ENCODE results near the gene TRPM4.

TRPM4 gene

GRCh38 chr19:49128545-49129237 is 28.9 kb upstream of the TRPM4 start:
- no peak overlapping the region for H3K27ac ChIP-seq (ENCODE audit: low read length)
- peak overlapping the region; percentile 66; the same call in 1 of the 2 replicates for H3K4me3 ChIP-seq (ENCODE audit: low read length)
- TF ChIP-seq CTCF (IDR thresholded peaks at IDR 0.05; ENCODE audit: low read depth, low read length) (no peak), EZH2phosphoT487 (IDR thresholded peaks at IDR 0.05; ENCODE audit: low read depth) (no peak)
- H3K4me1 ChIP-seq (ENCODE audit: low read length), result no peaks in the 10 kb centered on the region
- H3K9ac ChIP-seq (ENCODE audit: low read length), result no peak overlapping the region
- H4K20me1 ChIP-seq (ENCODE audit: insufficient read depth, low read length), result 0 out of 2 replicates have a peak, but pooled peaks cover 5% of the 10 kb centered on the region
- no peak overlapping the region for H2AFZ ChIP-seq (ENCODE audit: low read depth, low read length)
- H3K9me3 ChIP-seq (ENCODE audit: insufficient read depth, low read length), result no peaks in the 10 kb centered on the region
- no peaks in the 10 kb centered on the region for H3K79me2 ChIP-seq (ENCODE audit: low read length)
- peak overlapping the region; percentile 59; the same call in 1 of the 2 replicates for H3K4me2 ChIP-seq (ENCODE audit: low read length)
- H3K27me3 ChIP-seq (ENCODE audit: low read depth, low read length), result no peaks in the 10 kb centered on the region
- peaks cover 19% of the 10 kb centered on the region for H3K36me3 ChIP-seq (replicated peaks; ENCODE audit: low read depth, low read length)

- H2AFZ ChIP-seq (ENCODE audit: low read depth, low read length), result no peak overlapping the region
- 0 out of 2 replicates have a peak, but pooled peaks cover 5% of the 10 kb centered on the region for H4K20me1 ChIP-seq (ENCODE audit: insufficient read depth, low read length)
- no peak overlapping the region for H3K27ac ChIP-seq (ENCODE audit: low read length)
- no peak overlapping the region for H3K9ac ChIP-seq (ENCODE audit: low read length)
- H3K27me3 ChIP-seq (ENCODE audit: low read depth, low read length), result no peaks in the 10 kb centered on the region
- H3K9me3 ChIP-seq (ENCODE audit: insufficient read depth, low read length), result no peaks in the 10 kb centered on the region
- no peaks in the 10 kb centered on the region for H3K79me2 ChIP-seq (ENCODE audit: low read length)
- no peak overlapping the region for H3K4me2 ChIP-seq (ENCODE audit: low read length)
- peaks cover 24% of the 10 kb centered on the region for H3K36me3 ChIP-seq (replicated peaks; ENCODE audit: low read depth, low read length)
- H3K4me3 ChIP-seq (ENCODE audit: low read length), result no peak overlapping the region
- no peak for TF ChIP-seq CTCF (IDR thresholded peaks at IDR 0.05; ENCODE audit: low read depth, low read length)
- no peak for TF ChIP-seq EZH2phosphoT487 (IDR thresholded peaks at IDR 0.05; ENCODE audit: low read depth)
- no peaks in the 10 kb centered on the region for H3K4me1 ChIP-seq (ENCODE audit: low read length)
These were observed 28.4 kb upstream of the TRPM4 start for GRCh38 chr19:49129238-49129583.

- H3K4me1 ChIP-seq (ENCODE audit: low read length), result no peaks in the 10 kb centered on the region
- H3K4me3 ChIP-seq (ENCODE audit: low read length), result no peak overlapping the region
- H3K27ac ChIP-seq (ENCODE audit: low read length), result no peak overlapping the region
- no peak overlapping the region for H3K9ac ChIP-seq (ENCODE audit: low read length)
- no peaks in the 10 kb centered on the region for H3K27me3 ChIP-seq (ENCODE audit: low read depth, low read length)
- H3K9me3 ChIP-seq (ENCODE audit: insufficient read depth, low read length), result no peaks in the 10 kb centered on the region
- no peak overlapping the region for H2AFZ ChIP-seq (ENCODE audit: low read depth, low read length)
- TF ChIP-seq EZH2phosphoT487 (IDR thresholded peaks at IDR 0.05; ENCODE audit: low read depth), result no peak
- TF ChIP-seq CTCF (IDR thresholded peaks at IDR 0.05; ENCODE audit: low read depth, low read length), result no peak
- 0 out of 2 replicates have a peak, but pooled peaks cover 5% of the 10 kb centered on the region for H4K20me1 ChIP-seq (ENCODE audit: insufficient read depth, low read length)
- H3K79me2 ChIP-seq (ENCODE audit: low read length), result no peaks in the 10 kb centered on the region
- no peak overlapping the region for H3K4me2 ChIP-seq (ENCODE audit: low read length)
- H3K36me3 ChIP-seq (replicated peaks; ENCODE audit: low read depth, low read length), result peaks cover 29% of the 10 kb centered on the region
These were observed 27.3 kb upstream of the TRPM4 start for GRCh38 chr19:49130325-49130724.

- TF ChIP-seq EZH2phosphoT487 (IDR thresholded peaks at IDR 0.05; ENCODE audit: low read depth) (no peak), CTCF (IDR thresholded peaks at IDR 0.05; ENCODE audit: low read depth, low read length) (no peak)
- H3K27ac ChIP-seq (ENCODE audit: low read length), result no peak overlapping the region
- H4K20me1 ChIP-seq (ENCODE audit: insufficient read depth, low read length), result 0 out of 2 replicates have a peak, but pooled peaks cover 5% of the 10 kb centered on the region
- H3K27me3 ChIP-seq (ENCODE audit: low read depth, low read length), result no peaks in the 10 kb centered on the region
- H3K9ac ChIP-seq (ENCODE audit: low read length), result no peak overlapping the region
- no peaks in the 10 kb centered on the region for H3K9me3 ChIP-seq (ENCODE audit: insufficient read depth, low read length)
- H3K79me2 ChIP-seq (ENCODE audit: low read length), result no peaks in the 10 kb centered on the region
- H3K4me2 ChIP-seq (ENCODE audit: low read length), result no peak overlapping the region
- no peaks in the 10 kb centered on the region for H3K4me1 ChIP-seq (ENCODE audit: low read length)
- no peak overlapping the region for H3K4me3 ChIP-seq (ENCODE audit: low read length)
- peaks cover 39% of the 10 kb centered on the region for H3K36me3 ChIP-seq (replicated peaks; ENCODE audit: low read depth, low read length)
- no peak overlapping the region for H2AFZ ChIP-seq (ENCODE audit: low read depth, low read length)
These were observed 24.5 kb upstream of the TRPM4 start for GRCh38 chr19:49132974-49133609.

Measured in OCI-LY3 (cell line).